Vagina (tissue), 2 donors: ENCODE data around the gene CFTR. TPM values are rescaled to one million over a fixed set of nuclear protein-coding genes. Genes with fewer than 3 reads are reported as not detected.

Source experiments
- DNase-seq, 2 donors: peaks; one replicate each; pipeline ENCODE4 v3.0.0-alpha.2; 2017; ENCODE audit errors: extremely low spot score in 2 of 2
- H3K27ac ChIP-seq: fragments of 200-600 bp; sonication (generic); one replicate; pipeline ENCODE4 v1.5.1; 2019
- H3K27me3 ChIP-seq: fragments of 200-600 bp; sonication (generic); one replicate; pipeline ENCODE4 v1.5.1; 2019
- H3K36me3 ChIP-seq, 2 donors: fragments of 200-600 bp; sonication (generic); one replicate each; pipeline ENCODE4 v1.5.1; 2017 to 2019
- H3K4me1 ChIP-seq: fragments of 200-600 bp; sonication (generic); one replicate; pipeline ENCODE4 v1.5.1; 2019
- H3K4me3 ChIP-seq, 2 donors: fragments of 200-600 bp; sonication (generic); 1 replicate in 1 of 2; 2 replicates in 1 of 2; pipeline ENCODE4 v1.5.1; 2016 to 2019
- H3K9me3 ChIP-seq: fragments of 200-600 bp; sonication (generic); one replicate; pipeline ENCODE4 v1.5.1; 2019
- POLR2A ChIP-seq, 2 donors: fragments of 450-650 bp; IDR thresholded peaks; one replicate each; pipeline ENCODE4 v1.6.1; 2017; ENCODE audit warnings: antibody characterized with exemption in 2 of 2, mild to moderate bottlenecking in 2 of 2, moderate library complexity in 2 of 2
- POLR2AphosphoS5 ChIP-seq, 2 donors: sonication (generic); formaldehyde crosslinking; IDR thresholded peaks; one replicate each; pipeline ENCODE4 v1.9.0; 2017; ENCODE audit warnings: antibody characterized with exemption in 2 of 2, mild to moderate bottlenecking in 2 of 2, low read depth in 1 of 2; ENCODE audit not compliant: insufficient read depth in 1 of 2
- intact Hi-C: fragments of 100-400 bp; cut with DNase I; formaldehyde crosslinking; loops from one replicate; pipeline ENCODE4 v1.15.1; 2023
- small RNA-seq: library from RNA; depleted of rRNA; stranded (forward); fragments of <200 nt; gene quantifications from one replicate; pipeline ENCODE3, GENCODE V24; 2016
- total RNA-seq: library from RNA; depleted of rRNA; stranded (reverse); fragments of >200 nt; gene quantifications from one replicate; pipeline ENCODE4 v1.2.3, GENCODE V29; 2016
- TF ChIP-seq, protein P1 (sequence below), 3 experiments: fragments of 450-650 bp in 2 of 3; fragments of 200-600 bp in 1 of 3; sonication (generic) in 1 of 3; IDR thresholded peaks; one replicate each; pipeline ENCODE4 v1.5.1; 2017 to 2019; ENCODE audit warnings: antibody characterized with exemption in 3 of 3, mild to moderate bottlenecking in 2 of 3, moderate library complexity in 2 of 3

CFTR gene
- total RNA-seq, 1 donor from 2014 or later: not detected

DNA sequence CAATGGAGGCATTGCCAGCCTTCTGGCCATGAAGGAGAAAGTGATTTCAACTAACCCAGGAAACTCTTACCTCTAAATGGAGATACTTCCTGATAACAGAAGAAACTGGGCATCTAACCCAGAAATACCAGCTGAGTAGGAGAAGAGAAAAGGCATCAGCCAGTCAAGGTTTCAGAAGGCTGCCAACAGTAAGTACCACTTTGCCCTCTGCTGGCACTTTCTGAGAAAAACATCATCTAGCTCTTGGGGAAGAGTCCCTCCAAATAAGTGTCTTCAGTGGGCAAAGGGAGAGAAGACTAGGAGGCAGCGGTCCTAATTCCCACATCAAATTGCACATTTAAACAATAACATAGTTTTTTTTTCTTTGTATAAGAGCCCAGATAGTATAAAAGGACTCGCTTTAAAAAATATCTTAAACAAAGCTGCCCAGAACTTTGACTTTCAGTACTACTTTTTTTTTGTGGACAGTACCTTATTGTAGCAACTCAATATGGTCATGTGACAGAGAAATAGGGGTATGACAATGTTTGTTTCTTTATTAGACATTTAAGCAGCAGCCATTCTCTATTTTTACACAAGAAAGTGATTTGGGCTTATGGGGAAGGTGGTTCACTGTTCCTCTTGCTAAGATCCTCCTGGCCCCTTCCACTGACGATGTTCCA lies 236.1 kb downstream of the CFTR start:
- Histone ChIP-seq H3K4me1 (no peaks in the 10 kb centered on the region), H3K4me3 (no peak overlapping the region), H3K36me3 (peaks cover 0 to 19% of the 10 kb centered on the region in 2 donors), H3K27me3 (no peaks in the 10 kb centered on the region), H3K27ac (no peak overlapping the region), H3K9me3 (no peaks in the 10 kb centered on the region)
- no peak for DNase-seq
- intact Hi-C loops: no loop called here
- no peak for TF ChIP-seq POLR2A (IDR thresholded peaks at IDR 0.05)
- no peak for TF ChIP-seq POLR2AphosphoS5 (IDR thresholded peaks at IDR 0.05; ENCODE audit: insufficient read depth in 1 of 2, low read depth in 1 of 2)
- TF ChIP-seq, protein P1, sequence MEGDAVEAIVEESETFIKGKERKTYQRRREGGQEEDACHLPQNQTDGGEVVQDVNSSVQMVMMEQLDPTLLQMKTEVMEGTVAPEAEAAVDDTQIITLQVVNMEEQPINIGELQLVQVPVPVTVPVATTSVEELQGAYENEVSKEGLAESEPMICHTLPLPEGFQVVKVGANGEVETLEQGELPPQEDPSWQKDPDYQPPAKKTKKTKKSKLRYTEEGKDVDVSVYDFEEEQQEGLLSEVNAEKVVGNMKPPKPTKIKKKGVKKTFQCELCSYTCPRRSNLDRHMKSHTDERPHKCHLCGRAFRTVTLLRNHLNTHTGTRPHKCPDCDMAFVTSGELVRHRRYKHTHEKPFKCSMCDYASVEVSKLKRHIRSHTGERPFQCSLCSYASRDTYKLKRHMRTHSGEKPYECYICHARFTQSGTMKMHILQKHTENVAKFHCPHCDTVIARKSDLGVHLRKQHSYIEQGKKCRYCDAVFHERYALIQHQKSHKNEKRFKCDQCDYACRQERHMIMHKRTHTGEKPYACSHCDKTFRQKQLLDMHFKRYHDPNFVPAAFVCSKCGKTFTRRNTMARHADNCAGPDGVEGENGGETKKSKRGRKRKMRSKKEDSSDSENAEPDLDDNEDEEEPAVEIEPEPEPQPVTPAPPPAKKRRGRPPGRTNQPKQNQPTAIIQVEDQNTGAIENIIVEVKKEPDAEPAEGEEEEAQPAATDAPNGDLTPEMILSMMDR (IDR thresholded peaks at IDR 0.05): no peak

DNA sequence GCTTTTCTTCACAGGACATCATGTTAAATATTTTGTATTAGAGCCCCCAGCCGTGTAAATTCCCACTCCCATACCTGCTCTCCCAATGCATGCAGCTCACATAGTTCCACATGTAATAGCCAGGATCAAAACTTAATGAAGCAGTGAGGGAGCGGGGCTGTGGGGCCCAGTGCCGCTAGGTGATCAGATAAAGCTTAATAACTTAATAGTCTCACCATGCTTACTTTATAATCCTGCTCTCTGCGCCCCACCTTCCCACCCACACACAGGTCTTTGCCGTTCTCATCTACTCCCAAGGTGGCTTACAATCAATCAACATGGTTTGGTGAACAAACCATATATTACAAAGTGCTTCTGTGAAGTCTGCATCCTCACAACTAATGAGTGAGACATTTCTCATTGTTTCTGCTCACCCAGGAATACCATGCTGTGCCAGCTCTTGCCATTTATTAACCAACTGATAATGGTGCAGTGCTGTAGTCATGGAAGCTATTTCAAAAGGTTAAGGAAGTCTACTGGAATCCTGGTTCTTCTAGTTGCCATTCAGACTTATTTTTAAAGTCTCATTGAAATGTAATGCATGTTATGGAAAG lies 237.0 kb downstream of the CFTR start:
- H3K27me3 ChIP-seq: no peaks in the 10 kb centered on the region
- H3K9me3 ChIP-seq: no peaks in the 10 kb centered on the region
- no peak for DNase-seq
- intact Hi-C loops: no loop called here
- H3K4me3 ChIP-seq: no peak overlapping the region
- H3K36me3 ChIP-seq: peaks cover 0 to 19% of the 10 kb centered on the region in 2 donors
- H3K27ac ChIP-seq: no peak overlapping the region
- H3K4me1 ChIP-seq: no peaks in the 10 kb centered on the region
- TF ChIP-seq POLR2A (IDR thresholded peaks at IDR 0.05): no peak
- no peak for TF ChIP-seq POLR2AphosphoS5 (IDR thresholded peaks at IDR 0.05; ENCODE audit: insufficient read depth in 1 of 2, low read depth in 1 of 2)
- TF ChIP-seq, protein P1 (IDR thresholded peaks at IDR 0.05): no peak

DNA sequence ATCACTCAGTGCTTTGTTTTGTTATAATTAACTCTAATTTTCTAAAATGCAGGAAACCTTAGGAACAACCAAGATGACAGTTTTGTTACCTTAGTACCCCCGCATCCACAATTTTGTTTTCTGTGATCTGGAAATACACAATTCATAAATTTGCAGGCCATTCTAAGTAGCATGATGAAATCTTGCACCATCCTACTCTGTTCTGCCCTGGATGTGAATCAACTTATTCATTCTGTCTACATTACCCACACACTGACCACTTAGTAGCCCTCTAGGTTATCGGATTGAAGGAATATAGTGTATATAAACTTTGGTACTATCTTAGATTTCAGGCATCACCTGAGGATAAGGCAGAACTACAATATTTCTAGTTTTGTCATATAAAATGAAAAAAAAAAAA lies 237.5 kb downstream of the CFTR start:
- Histone ChIP-seq H3K4me1 (no peaks in the 10 kb centered on the region), H3K9me3 (no peaks in the 10 kb centered on the region), H3K36me3 (peaks cover 0 to 19% of the 10 kb centered on the region in 2 donors), H3K4me3 (no peak overlapping the region), H3K27me3 (no peaks in the 10 kb centered on the region), H3K27ac (no peak overlapping the region)
- intact Hi-C loops: no loop called here
- TF ChIP-seq, protein P1 (IDR thresholded peaks at IDR 0.05): no peak
- no peak for TF ChIP-seq POLR2AphosphoS5 (IDR thresholded peaks at IDR 0.05; ENCODE audit: insufficient read depth in 1 of 2, low read depth in 1 of 2)
- TF ChIP-seq POLR2A (IDR thresholded peaks at IDR 0.05): no peak
- no peak for DNase-seq

Small RNAs within 50 kb of the gene (small RNA-seq; reads per million reads assigned to genes)
- gene AC000111.1: not detected
- not detected for gene AC000111.2

Other genes with a start within 250 kb of the CFTR start
- not detected for gene WNT2, start 157.0 kb upstream of the CFTR start, total RNA-seq
- not detected for gene ASZ1, start 52.5 kb upstream of the CFTR start, total RNA-seq